ENCODE results near the gene ZDHHC11B.
"Not testable (repeated sequence)": the region's sequence is repeated elsewhere in the genome, so short reads cannot be mapped to it uniquely, and the experiment has no call there.

Gene ZDHHC11B

GRCh38 chr5:783881-784427 is 575 bp downstream of the ZDHHC11B start:
- not testable (repeated sequence) for DNase-seq

GRCh38 chr5:783049-783802 is 1.3 kb downstream of the ZDHHC11B start:
- not testable (repeated sequence) for DNase-seq

- DNase-seq: not testable (repeated sequence)
Observed at GRCh38 chr5:782356-782755, 2.2 kb downstream of the ZDHHC11B start.

- not testable (repeated sequence) for DNase-seq
Observed at GRCh38 chr5:780571-780970, 4.0 kb downstream of the ZDHHC11B start.

GRCh38 chr5:778967-779366 is 5.6 kb downstream of the ZDHHC11B start:
- not testable (repeated sequence) for DNase-seq

GRCh38 chr5:778421-778820 is 6.1 kb downstream of the ZDHHC11B start:
- not testable (repeated sequence) for DNase-seq

GRCh38 chr5:777756-778161 is 6.8 kb downstream of the ZDHHC11B start:
- no peak for DNase-seq

GRCh38 chr5:776862-777711 is 7.4 kb downstream of the ZDHHC11B start:
- no peak for DNase-seq

GRCh38 chr5:775961-776861 is 8.3 kb downstream of the ZDHHC11B start:
- DNase-seq: no peak

GRCh38 chr5:775595-775960 is 9.0 kb downstream of the ZDHHC11B start:
- DNase-seq: not testable (repeated sequence)

- DNase-seq: not testable (repeated sequence)
Observed at GRCh38 chr5:774854-775505, 9.5 kb downstream of the ZDHHC11B start.

GRCh38 chr5:774304-774703 is 10.2 kb downstream of the ZDHHC11B start:
- DNase-seq: not testable (repeated sequence)

GRCh38 chr5:773517-774264 is 10.8 kb downstream of the ZDHHC11B start:
- no peak for DNase-seq

- DNase-seq: not testable (repeated sequence)
Observed at GRCh38 chr5:772931-773330, 11.6 kb downstream of the ZDHHC11B start.

- not testable (repeated sequence) for DNase-seq
Observed at GRCh38 chr5:772547-772890, 12.0 kb downstream of the ZDHHC11B start.

GRCh38 chr5:771841-772546 is 12.5 kb downstream of the ZDHHC11B start:
- DNase-seq: not testable (repeated sequence)

GRCh38 chr5:771087-771781 is 13.3 kb downstream of the ZDHHC11B start:
- DNase-seq: not testable (repeated sequence)

GRCh38 chr5:770585-770984 is 13.9 kb downstream of the ZDHHC11B start:
- DNase-seq: not testable (repeated sequence)

GRCh38 chr5:769485-770145 is 14.9 kb downstream of the ZDHHC11B start:
- DNase-seq: not testable (repeated sequence)

Measured in Kasumi-1 (cell line).